Measurements from ENCODE around the gene MEGF6.

The MEGF6 gene, protein sequence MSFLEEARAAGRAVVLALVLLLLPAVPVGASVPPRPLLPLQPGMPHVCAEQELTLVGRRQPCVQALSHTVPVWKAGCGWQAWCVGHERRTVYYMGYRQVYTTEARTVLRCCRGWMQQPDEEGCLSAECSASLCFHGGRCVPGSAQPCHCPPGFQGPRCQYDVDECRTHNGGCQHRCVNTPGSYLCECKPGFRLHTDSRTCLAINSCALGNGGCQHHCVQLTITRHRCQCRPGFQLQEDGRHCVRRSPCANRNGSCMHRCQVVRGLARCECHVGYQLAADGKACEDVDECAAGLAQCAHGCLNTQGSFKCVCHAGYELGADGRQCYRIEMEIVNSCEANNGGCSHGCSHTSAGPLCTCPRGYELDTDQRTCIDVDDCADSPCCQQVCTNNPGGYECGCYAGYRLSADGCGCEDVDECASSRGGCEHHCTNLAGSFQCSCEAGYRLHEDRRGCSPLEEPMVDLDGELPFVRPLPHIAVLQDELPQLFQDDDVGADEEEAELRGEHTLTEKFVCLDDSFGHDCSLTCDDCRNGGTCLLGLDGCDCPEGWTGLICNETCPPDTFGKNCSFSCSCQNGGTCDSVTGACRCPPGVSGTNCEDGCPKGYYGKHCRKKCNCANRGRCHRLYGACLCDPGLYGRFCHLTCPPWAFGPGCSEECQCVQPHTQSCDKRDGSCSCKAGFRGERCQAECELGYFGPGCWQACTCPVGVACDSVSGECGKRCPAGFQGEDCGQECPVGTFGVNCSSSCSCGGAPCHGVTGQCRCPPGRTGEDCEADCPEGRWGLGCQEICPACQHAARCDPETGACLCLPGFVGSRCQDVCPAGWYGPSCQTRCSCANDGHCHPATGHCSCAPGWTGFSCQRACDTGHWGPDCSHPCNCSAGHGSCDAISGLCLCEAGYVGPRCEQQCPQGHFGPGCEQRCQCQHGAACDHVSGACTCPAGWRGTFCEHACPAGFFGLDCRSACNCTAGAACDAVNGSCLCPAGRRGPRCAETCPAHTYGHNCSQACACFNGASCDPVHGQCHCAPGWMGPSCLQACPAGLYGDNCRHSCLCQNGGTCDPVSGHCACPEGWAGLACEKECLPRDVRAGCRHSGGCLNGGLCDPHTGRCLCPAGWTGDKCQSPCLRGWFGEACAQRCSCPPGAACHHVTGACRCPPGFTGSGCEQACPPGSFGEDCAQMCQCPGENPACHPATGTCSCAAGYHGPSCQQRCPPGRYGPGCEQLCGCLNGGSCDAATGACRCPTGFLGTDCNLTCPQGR (N-terminal part only)

DNA sequence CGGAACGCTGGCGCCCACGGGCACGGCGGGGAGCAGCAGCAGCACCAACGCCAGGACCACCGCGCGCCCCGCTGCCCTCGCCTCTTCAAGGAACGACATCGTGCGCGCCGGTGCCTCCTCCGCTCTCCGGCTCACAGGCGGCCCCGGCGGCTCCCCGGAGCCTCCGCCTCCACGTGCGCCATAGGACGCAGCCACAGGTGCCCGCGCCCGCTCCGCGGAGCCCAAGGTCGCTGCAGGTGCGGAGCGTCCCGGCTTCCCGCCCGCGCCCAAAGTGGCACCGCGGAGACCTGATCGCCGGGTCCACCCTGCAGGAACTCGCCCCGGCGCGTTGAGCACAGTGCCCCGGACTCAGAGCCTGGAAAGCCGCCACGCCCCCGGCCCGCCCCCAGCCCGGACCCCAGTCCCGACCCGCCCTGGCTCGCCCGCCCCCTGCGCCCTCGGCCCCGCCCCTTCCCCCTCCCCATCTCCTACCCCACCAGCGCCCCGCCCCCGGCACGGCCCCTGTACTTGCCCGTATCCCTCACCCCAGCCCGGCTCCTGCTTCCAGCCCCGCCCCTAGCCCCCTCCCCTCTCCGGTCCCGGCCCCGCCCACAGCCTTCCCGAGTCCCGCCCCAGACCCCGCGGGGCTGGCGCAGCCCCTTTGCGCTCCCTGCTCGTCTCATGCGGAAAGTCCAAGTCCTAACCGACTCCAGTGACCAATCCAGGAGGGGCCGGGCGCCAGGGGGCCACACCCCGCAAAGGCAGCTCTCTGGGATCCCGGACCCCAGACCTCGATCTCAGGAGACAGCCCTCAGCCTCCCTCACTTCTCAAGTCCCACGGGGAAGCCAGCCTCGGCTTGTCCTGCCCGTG, at the start of gene MEGF6:
TSS of gene MEGF6 (minus strand) at position 339 of the 850 bp plus-strand sequence. CDS start at position 99, 240 bp downstream.
- TF ChIP-seq, protein P1, sequence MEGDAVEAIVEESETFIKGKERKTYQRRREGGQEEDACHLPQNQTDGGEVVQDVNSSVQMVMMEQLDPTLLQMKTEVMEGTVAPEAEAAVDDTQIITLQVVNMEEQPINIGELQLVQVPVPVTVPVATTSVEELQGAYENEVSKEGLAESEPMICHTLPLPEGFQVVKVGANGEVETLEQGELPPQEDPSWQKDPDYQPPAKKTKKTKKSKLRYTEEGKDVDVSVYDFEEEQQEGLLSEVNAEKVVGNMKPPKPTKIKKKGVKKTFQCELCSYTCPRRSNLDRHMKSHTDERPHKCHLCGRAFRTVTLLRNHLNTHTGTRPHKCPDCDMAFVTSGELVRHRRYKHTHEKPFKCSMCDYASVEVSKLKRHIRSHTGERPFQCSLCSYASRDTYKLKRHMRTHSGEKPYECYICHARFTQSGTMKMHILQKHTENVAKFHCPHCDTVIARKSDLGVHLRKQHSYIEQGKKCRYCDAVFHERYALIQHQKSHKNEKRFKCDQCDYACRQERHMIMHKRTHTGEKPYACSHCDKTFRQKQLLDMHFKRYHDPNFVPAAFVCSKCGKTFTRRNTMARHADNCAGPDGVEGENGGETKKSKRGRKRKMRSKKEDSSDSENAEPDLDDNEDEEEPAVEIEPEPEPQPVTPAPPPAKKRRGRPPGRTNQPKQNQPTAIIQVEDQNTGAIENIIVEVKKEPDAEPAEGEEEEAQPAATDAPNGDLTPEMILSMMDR (IDR thresholded peaks at IDR 0.05; ENCODE audit: low read depth, low read length), result no peak
- H3K27ac ChIP-seq, result peak within 1 kb of the TSS; percentile 41
- H3K9me3 ChIP-seq (ENCODE audit: severe bottlenecking), result no peaks in the 10 kb centered on the region
- no peaks in the 10 kb centered on the region for H3K36me3 ChIP-seq
- peak; percentile 96 for DNase-seq
- H3K27me3 ChIP-seq (ENCODE audit: insufficient read depth, low read depth, severe bottlenecking), result peaks cover 4% of the 10 kb centered on the region
- H3K4me3 ChIP-seq (ENCODE audit: low read depth, low read length), result peak within 1 kb of the TSS; percentile 49

DNA sequence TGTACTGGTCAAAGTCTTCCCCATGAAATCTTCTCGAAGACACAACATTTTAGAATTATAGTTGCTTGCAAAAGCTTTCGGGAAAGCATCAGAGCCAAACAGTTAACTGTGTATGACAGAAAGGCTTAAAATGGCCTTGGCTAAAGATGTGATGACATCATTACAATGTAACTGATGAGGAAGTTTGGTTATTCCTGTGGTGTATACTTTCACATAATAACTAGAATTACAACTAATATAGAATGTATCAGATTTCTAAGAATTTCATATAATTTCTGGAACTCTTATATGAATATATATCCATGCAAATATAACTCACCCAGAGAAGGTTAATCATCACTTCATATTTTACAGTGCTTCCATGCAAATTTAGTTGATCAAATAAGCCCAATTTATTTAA, 49.4 kb upstream of the MEGF6 start:
- no peak for DNase-seq

DNA sequence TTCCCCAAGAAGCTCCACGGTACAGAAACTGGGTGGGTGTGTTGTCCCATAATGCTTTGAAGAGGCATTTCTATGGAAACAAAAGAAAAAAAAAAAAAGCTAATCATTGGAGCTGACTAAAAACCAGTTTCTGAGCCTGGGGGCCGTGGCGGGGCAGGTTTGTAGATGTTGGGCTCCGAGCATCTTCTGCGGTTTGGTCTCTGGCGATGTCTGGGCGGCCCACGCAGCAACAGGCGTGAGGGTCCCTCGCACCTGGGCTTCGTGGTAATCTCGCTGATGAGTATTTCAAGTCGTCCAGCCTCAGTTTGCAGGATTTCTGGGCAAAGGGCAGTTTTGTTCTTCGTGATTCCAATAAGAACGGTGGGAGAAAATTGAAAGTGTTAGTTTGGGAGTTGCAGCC, 47.8 kb upstream of the MEGF6 start:
- DNase-seq, result no peak
- TF ChIP-seq, protein P1 (IDR thresholded peaks at IDR 0.05; ENCODE audit: low read depth, low read length), result no peak
- no peaks in the 10 kb centered on the region for H3K27me3 ChIP-seq (ENCODE audit: insufficient read depth, low read depth, severe bottlenecking)
- no peak overlapping the region for H3K4me3 ChIP-seq (ENCODE audit: low read depth, low read length)
- H3K36me3 ChIP-seq, result peaks cover 37% of the 10 kb centered on the region
- H3K27ac ChIP-seq, result no peak overlapping the region
- no peaks in the 10 kb centered on the region for H3K9me3 ChIP-seq (ENCODE audit: severe bottlenecking)

More for the DNA sequence above, 49.4 kb upstream of the MEGF6 start:
- H3K27ac ChIP-seq, result no peak overlapping the region
- no peaks in the 10 kb centered on the region for H3K27me3 ChIP-seq (ENCODE audit: insufficient read depth, low read depth, severe bottlenecking)
- H3K9me3 ChIP-seq (ENCODE audit: severe bottlenecking), result no peaks in the 10 kb centered on the region
- TF ChIP-seq, protein P1 (IDR thresholded peaks at IDR 0.05; ENCODE audit: low read depth, low read length), result no peak
- no peak overlapping the region for H3K4me3 ChIP-seq (ENCODE audit: low read depth, low read length)
- H3K36me3 ChIP-seq, result peaks cover 27% of the 10 kb centered on the region

DNA sequence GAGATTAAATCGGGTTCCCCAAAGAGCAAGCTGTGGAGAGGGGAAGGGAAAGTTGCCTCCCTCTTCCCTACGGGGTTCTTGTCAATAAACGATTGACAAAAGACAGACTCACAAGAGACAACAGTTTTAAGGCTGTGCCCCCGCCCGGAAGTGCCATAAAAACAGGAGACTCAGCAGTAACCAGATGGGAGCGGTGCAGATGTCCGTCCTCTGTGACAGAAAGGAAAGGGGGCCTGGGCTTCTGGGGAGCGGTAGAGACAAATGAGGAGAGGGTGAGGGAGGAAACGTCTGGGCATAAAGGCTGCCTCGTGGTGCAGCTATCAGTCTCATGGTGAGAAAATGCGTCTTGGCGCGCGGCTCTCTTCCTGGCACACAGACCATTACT, 46.9 kb upstream of the MEGF6 start:
- no peaks in the 10 kb centered on the region for H3K9me3 ChIP-seq (ENCODE audit: severe bottlenecking)
- H3K27me3 ChIP-seq (ENCODE audit: insufficient read depth, low read depth, severe bottlenecking), result no peaks in the 10 kb centered on the region
- H3K4me3 ChIP-seq (ENCODE audit: low read depth, low read length), result no peak overlapping the region
- TF ChIP-seq, protein P1 (IDR thresholded peaks at IDR 0.05; ENCODE audit: low read depth, low read length), result no peak
- peak overlapping the region; percentile 8; the same call in 1 of the 2 replicates for H3K27ac ChIP-seq
- peaks cover 38% of the 10 kb centered on the region for H3K36me3 ChIP-seq
- DNase-seq, result no peak

Measured in WERI-Rb-1 (cell line).